Activated naive CD8-positive, alpha-beta T cell treated with anti-CD3 and anti-CD28 coated beads, Interleukin-2, amount 10 ng/mL, durations not matched to agents 7 days and 5 days (primary cell): ENCODE results near the gene BTBD1. TPM values are rescaled to one million over a fixed set of nuclear protein-coding genes. Genes with fewer than 3 reads are reported as not detected.
A peak's percentile ranks its signal among the peaks of the same experiment; 100 is the strongest.
"Not testable (repeated sequence)": the region's sequence is repeated elsewhere in the genome, so short reads cannot be mapped to it uniquely, and the experiment has no call there.

Source experiments
- ATAC-seq: fragments of 150-1000 bp; cut with Tn5 transposase; one replicate; pipeline ENCODE4 v1.10.0; 2021; ENCODE audit warnings: low read depth, moderate library complexity
- POLR2A ChIA-PET: fragments of 350-600 bp; sonication (Branson Sonifier 250); formaldehyde crosslinking; loops from one replicate; lab custom pipeline; 2021; ENCODE audit warnings: antibody characterized with exemption; lab: Charles Lee
- DNase-seq: peaks from one replicate; pipeline ENCODE4 v3.0.0; 2021
- H3K27ac Mint-ChIP-seq: one replicate; pipeline ENCODE4 v1.8.0; 2022; ENCODE audit warnings: mild to moderate bottlenecking, mixed read lengths
- H3K27me3 Mint-ChIP-seq: one replicate; pipeline ENCODE4 v1.8.0; 2022; ENCODE audit warnings: mild to moderate bottlenecking, moderate library complexity, mixed read lengths
- H3K36me3 Mint-ChIP-seq: one replicate; pipeline ENCODE4 v1.8.0; 2021; ENCODE audit warnings: mild to moderate bottlenecking, mixed read lengths
- H3K4me1 Mint-ChIP-seq: one replicate; pipeline ENCODE4 v1.8.0; 2021; ENCODE audit warnings: mixed read lengths
- H3K4me3 Mint-ChIP-seq: one replicate; pipeline ENCODE4 v1.8.0; 2022; ENCODE audit warnings: mild to moderate bottlenecking, moderate library complexity, mixed read lengths
- H3K9me3 Mint-ChIP-seq: one replicate; pipeline ENCODE4 v1.8.0; 2021; ENCODE audit warnings: mixed read lengths
- total RNA-seq, 2 experiments: library from RNA; stranded (reverse); gene quantifications; one replicate each; pipeline ENCODE4 v1.2.3, GENCODE V29; 2021

BTBD1 gene
- total RNA-seq, 2 experiments from 2014 or later = 56.3 to 59.2 TPM

GRCh38 chr15:83087576-83087975 is 20.5 kb upstream of the BTBD1 start:
- DNase-seq (no peak), ATAC-seq (no peak)
- H3K27me3 Mint-ChIP-seq = peaks cover 15% of the 10 kb centered on the region
- peaks cover 2% of the 10 kb centered on the region for H3K36me3 Mint-ChIP-seq
- H3K9me3 Mint-ChIP-seq = no peaks in the 10 kb centered on the region
- H3K4me3 Mint-ChIP-seq = no peak overlapping the region
- POLR2A ChIA-PET = interaction anchor here (0.6 kb wide), 1 partner anchor 335 kb away, joined by 6 read pairs; no protein-coding TSS in a partner anchor
- H3K27ac Mint-ChIP-seq = no peak overlapping the region
- H3K4me1 Mint-ChIP-seq = peaks cover 6% of the 10 kb centered on the region

- H3K9me3 Mint-ChIP-seq = not testable (repeated sequence)
These were observed 19.0 kb upstream of the BTBD1 start for GRCh38 chr15:83085864-83086552.

GRCh38 chr15:83085461-83085860 is 18.4 kb upstream of the BTBD1 start:
- ATAC-seq, H3K4me1 Mint-ChIP-seq, H3K9me3 Mint-ChIP-seq, H3K4me3 Mint-ChIP-seq, H3K27ac Mint-ChIP-seq, DNase-seq, POLR2A ChIA-PET, H3K36me3 Mint-ChIP-seq: not testable (repeated sequence)
- peaks cover 18% of the 10 kb centered on the region for H3K27me3 Mint-ChIP-seq

More at GRCh38 chr15:83085864-83086552, 19.0 kb upstream of the BTBD1 start:
- H3K4me3 Mint-ChIP-seq, H3K4me1 Mint-ChIP-seq, DNase-seq, H3K27ac Mint-ChIP-seq, H3K36me3 Mint-ChIP-seq, POLR2A ChIA-PET, ATAC-seq: not testable (repeated sequence)
- H3K27me3 Mint-ChIP-seq = peaks cover 15% of the 10 kb centered on the region

GRCh38 chr15:83082730-83083386 is 15.8 kb upstream of the BTBD1 start:
- no peaks in the 10 kb centered on the region for H3K9me3 Mint-ChIP-seq

GRCh38 chr15:83081256-83082014 is 14.4 kb upstream of the BTBD1 start:
- Mint-ChIP-seq H3K36me3 (no peaks in the 10 kb centered on the region), H3K9me3 (no peaks in the 10 kb centered on the region), H3K4me1 (peaks cover 3% of the 10 kb centered on the region), H3K27me3 (peaks cover 37% of the 10 kb centered on the region), H3K27ac (no peak overlapping the region), H3K4me3 (no peak overlapping the region)
- POLR2A ChIA-PET = no interaction called here
- DNase-seq (no peak), ATAC-seq (no peak)

More at GRCh38 chr15:83082730-83083386, 15.8 kb upstream of the BTBD1 start:
- H3K27me3 Mint-ChIP-seq = peaks cover 31% of the 10 kb centered on the region
- H3K4me3 Mint-ChIP-seq = no peak overlapping the region
- no peak overlapping the region for H3K27ac Mint-ChIP-seq
- POLR2A ChIA-PET = no interaction called here
- H3K4me1 Mint-ChIP-seq = peaks cover 3% of the 10 kb centered on the region
- no peaks in the 10 kb centered on the region for H3K36me3 Mint-ChIP-seq
- DNase-seq (no peak), ATAC-seq (no peak)

GRCh38 chr15:83078712-83079111 is 11.7 kb upstream of the BTBD1 start:
- H3K4me3 Mint-ChIP-seq = no peak overlapping the region
- peaks cover 9% of the 10 kb centered on the region for H3K9me3 Mint-ChIP-seq
- no peak for DNase-seq
- ATAC-seq = no peak
- peaks cover 34% of the 10 kb centered on the region for H3K27me3 Mint-ChIP-seq
- peaks cover 3% of the 10 kb centered on the region for H3K4me1 Mint-ChIP-seq
- H3K27ac Mint-ChIP-seq = no peak overlapping the region
- POLR2A ChIA-PET = no interaction called here
- peaks cover 5% of the 10 kb centered on the region for H3K36me3 Mint-ChIP-seq

GRCh38 chr15:83077491-83078230 is 10.6 kb upstream of the BTBD1 start:
- no peak overlapping the region for H3K27ac Mint-ChIP-seq
- POLR2A ChIA-PET = no interaction called here
- H3K4me3 Mint-ChIP-seq = no peak overlapping the region
- no peak for ATAC-seq
- H3K4me1 Mint-ChIP-seq = peaks cover 3% of the 10 kb centered on the region
- DNase-seq = no peak
- H3K9me3 Mint-ChIP-seq = peaks cover 9% of the 10 kb centered on the region
- peaks cover 5% of the 10 kb centered on the region for H3K36me3 Mint-ChIP-seq
- H3K27me3 Mint-ChIP-seq = peaks cover 32% of the 10 kb centered on the region

GRCh38 chr15:83069211-83069642 is 2.2 kb upstream of the BTBD1 start:
- not testable (repeated sequence) for DNase-seq, H3K27me3 Mint-ChIP-seq, ATAC-seq, H3K9me3 Mint-ChIP-seq, H3K36me3 Mint-ChIP-seq
- H3K4me3 Mint-ChIP-seq = peak overlapping the region; percentile 13
- H3K4me1 Mint-ChIP-seq = peaks cover 14% of the 10 kb centered on the region
- POLR2A ChIA-PET = interaction anchor here (1.2 to 3.0 kb wide), 2 partner anchors 58 to 258 kb away, joined by 3 to 22 read pairs; partner anchors contain the start of gene C15orf40
- peak overlapping the region; percentile 45 for H3K27ac Mint-ChIP-seq

- peaks cover 6% of the 10 kb centered on the region for H3K9me3 Mint-ChIP-seq
- ATAC-seq = no peak
- POLR2A ChIA-PET = interaction anchor here (1.1 to 3.0 kb wide), 4 partner anchors 39 to 257 kb away, joined by 3 to 36 read pairs (median 14); partner anchors contain the start of genes C15orf40 and TM6SF1
- H3K4me1 Mint-ChIP-seq = peaks cover 14% of the 10 kb centered on the region
- H3K36me3 Mint-ChIP-seq = peaks cover 8% of the 10 kb centered on the region
- no peak overlapping the region for H3K4me3 Mint-ChIP-seq
- DNase-seq = no peak
- peak overlapping the region; percentile 67 for H3K27ac Mint-ChIP-seq
- H3K27me3 Mint-ChIP-seq = no peaks in the 10 kb centered on the region
These were observed 1.0 kb upstream of the BTBD1 start for GRCh38 chr15:83068054-83068453.

- Mint-ChIP-seq H3K36me3 (peaks cover 8% of the 10 kb centered on the region), H3K9me3 (peaks cover 6% of the 10 kb centered on the region), H3K4me1 (peaks cover 14% of the 10 kb centered on the region), H3K4me3 (peak overlapping the region; percentile 59), H3K27ac (peak overlapping the region; percentile 67), H3K27me3 (no peaks in the 10 kb centered on the region)
- POLR2A ChIA-PET = interaction anchor here (0.5 to 3.0 kb wide), 10 partner anchors 11 to 528 kb away, joined by 3 to 36 read pairs (median 4); partner anchors contain the start of genes C15orf40, RAMAC, RPS17 and TM6SF1
- ATAC-seq (no peak), DNase-seq (no peak)
These were observed 548 bp upstream of the BTBD1 start for GRCh38 chr15:83067638-83067962.

- H3K4me1 Mint-ChIP-seq = peaks cover 14% of the 10 kb centered on the region
- peaks cover 8% of the 10 kb centered on the region for H3K36me3 Mint-ChIP-seq
- DNase-seq = no peak
- peak overlapping the region; percentile 69 for H3K4me3 Mint-ChIP-seq
- POLR2A ChIA-PET = interaction anchor here (0.6 to 3.0 kb wide), 9 partner anchors 9 to 133 kb away, joined by 3 to 36 read pairs (median 4); partner anchors contain the start of genes C15orf40 and TM6SF1
- peaks cover 6% of the 10 kb centered on the region for H3K9me3 Mint-ChIP-seq
- ATAC-seq = no peak
- peak overlapping the region; percentile 77 for H3K27ac Mint-ChIP-seq
- no peaks in the 10 kb centered on the region for H3K27me3 Mint-ChIP-seq
These were observed 868 bp downstream of the BTBD1 start for GRCh38 chr15:83066034-83066733.

- DNase-seq = no peak
- H3K4me3 Mint-ChIP-seq = peak overlapping the region; percentile 69
- POLR2A ChIA-PET = interaction anchor here (1.0 to 1.1 kb wide), 2 partner anchors 54 to 525 kb away, joined by 3 to 4 read pairs; partner anchors contain the start of genes C15orf40 and RPS17
- no peak for ATAC-seq
- peaks cover 8% of the 10 kb centered on the region for H3K36me3 Mint-ChIP-seq
- H3K9me3 Mint-ChIP-seq = peaks cover 6% of the 10 kb centered on the region
- H3K27ac Mint-ChIP-seq = peak overlapping the region; percentile 13
- peaks cover 14% of the 10 kb centered on the region for H3K4me1 Mint-ChIP-seq
- H3K27me3 Mint-ChIP-seq = no peaks in the 10 kb centered on the region
These were observed 1.6 kb downstream of the BTBD1 start for GRCh38 chr15:83065431-83065830.
